ENCODE data around the gene APPBP2.
"Not testable (repeated sequence)": the region's sequence is repeated elsewhere in the genome, so short reads cannot be mapped to it uniquely, and the experiment has no call there.

APPBP2 gene

GRCh38 chr17:60525685-60526514 is at the start of gene APPBP2:
Gene APPBP2 (minus strand): TSS chr17:60526242. CDS start chr17:60525931, 311 bp downstream.
- peak; percentile 65 to 81 for DNase-seq

GRCh38 chr17:60573236-60574051 is 47.4 kb upstream of the APPBP2 start:
- DNase-seq: no peak

GRCh38 chr17:60565233-60565632 is 39.2 kb upstream of the APPBP2 start:
- DNase-seq: no peak

- DNase-seq: no peak
Measured at GRCh38 chr17:60563743-60564142, 37.7 kb upstream of the APPBP2 start.

GRCh38 chr17:60562421-60562820 is 36.4 kb upstream of the APPBP2 start:
- DNase-seq: no peak

GRCh38 chr17:60560860-60561257 is 34.8 kb upstream of the APPBP2 start:
- DNase-seq: no peak

GRCh38 chr17:60559995-60560859 is 34.2 kb upstream of the APPBP2 start:
- no peak for DNase-seq

GRCh38 chr17:60559659-60559994 is 33.6 kb upstream of the APPBP2 start:
- DNase-seq: no peak

GRCh38 chr17:60557805-60558204 is 31.8 kb upstream of the APPBP2 start:
- DNase-seq: no peak

GRCh38 chr17:60555786-60556185 is 29.7 kb upstream of the APPBP2 start:
- no peak for DNase-seq

GRCh38 chr17:60554377-60554788 is 28.3 kb upstream of the APPBP2 start:
- peak; percentile 96 to 98 for DNase-seq

GRCh38 chr17:60552255-60552654 is 26.2 kb upstream of the APPBP2 start:
- not testable (repeated sequence) for DNase-seq

- DNase-seq: no peak
Measured at GRCh38 chr17:60548990-60549389, 22.9 kb upstream of the APPBP2 start.

GRCh38 chr17:60545465-60546191 is 19.6 kb upstream of the APPBP2 start:
- no peak for DNase-seq

GRCh38 chr17:60542071-60542470 is 16.0 kb upstream of the APPBP2 start:
- no peak for DNase-seq

- no peak for DNase-seq
Measured at GRCh38 chr17:60540460-60540859, 14.4 kb upstream of the APPBP2 start.

GRCh38 chr17:60539807-60540206 is 13.8 kb upstream of the APPBP2 start:
- no peak for DNase-seq

- DNase-seq: no peak
Measured at GRCh38 chr17:60538726-60539125, 12.7 kb upstream of the APPBP2 start.

- DNase-seq: no peak
Measured at GRCh38 chr17:60535382-60536279, 9.6 kb upstream of the APPBP2 start.

GRCh38 chr17:60534613-60535157 is 8.6 kb upstream of the APPBP2 start:
- no peak for DNase-seq

- DNase-seq: no peak
Measured at GRCh38 chr17:60534010-60534555, 8.0 kb upstream of the APPBP2 start.

Measured in NCI-H524 (cell line).